ENCODE measurements around the gene ASB6. TPM values are rescaled to one million over a fixed set of nuclear protein-coding genes. Genes with fewer than 3 reads are reported as not detected.

Gene ASB6
- polyA plus RNA-seq, 1 of the 3 experiments (the other 2 are of a cell fraction), result 35.9 TPM

GRCh38 chr9:129639756-129640085, 2.2 kb downstream of the ASB6 start:
- POLR2A ChIA-PET, result interaction anchor here (0.5 to 2.4 kb wide), 9 partner anchors 9 to 88 kb away, joined by 3 to 15 read pairs (median 4); partner anchors contain the start of genes C9orf50 and NTMT1
- CTCF ChIA-PET, result interaction anchor here (1.0 to 7.9 kb wide), 20 partner anchors 9 to 508 kb away, joined by 3 to 81 read pairs (median 6); partner anchors contain the start of genes C9orf50 and NTMT1

More at GRCh38 chr9:129639756-129640085, 2.2 kb downstream of the ASB6 start:
- Histone ChIP-seq H3K27me3 (ENCODE audit: insufficient read depth) (no peaks in the 10 kb centered on the region), H3K4me2 (peak overlapping the region; percentile 98), H4K20me1 (ENCODE audit: insufficient read depth) (peaks cover 33% of the 10 kb centered on the region), H3K79me2 (ENCODE audit: insufficient read depth) (peaks cover 49% of the 10 kb centered on the region), H2AFZ (ENCODE audit: low read depth) (no peak overlapping the region), H3K36me3 (replicated peaks in 1 of 2; ENCODE audit: control insufficient read depth in 1 of 2, insufficient read depth in 2 of 2, low read length in 1 of 2) (peaks cover 14 to 41% of the 10 kb centered on the region in 2 experiments), H3K9me3 (no peaks in the 10 kb centered on the region), H3F3A (replicated peaks; ENCODE audit: insufficient read depth) (peaks cover 19% of the 10 kb centered on the region), H3K4me3 (ENCODE audit: low read depth in 2 of 2, low read length in 1 of 2) (peak overlapping the region; percentile 99 to 100; a peak in 3 of 4 replicates), H3K9me2 (no peaks in the 10 kb centered on the region), H3K9ac (peak overlapping the region; percentile 85; the same call in 1 of the 2 replicates), H3K27ac (ENCODE audit: low read depth in 2 of 2, low read length in 1 of 2) (peak overlapping the region; percentile 54 to 92), H3K4me1 (ENCODE audit: control insufficient read depth in 1 of 2, insufficient read depth in 2 of 2, low read depth in 1 of 2, low read length in 1 of 2) (peaks cover 18 to 31% of the 10 kb centered on the region in 2 experiments)
- TF ChIP-seq RCOR1 (IDR thresholded peaks at IDR 0.05; ENCODE audit: low read length) (no peak), CTCF (IDR thresholded peaks at IDR 0.05) (no peak), SIN3A (IDR thresholded peaks at IDR 0.05; ENCODE audit: borderline replicate concordance, low read depth, low read length) (no peak), REST (IDR thresholded peaks at IDR 0.05; ENCODE audit: low read depth, low read length) (no peak), GATA2 (CRISPR knock-in tag; IDR thresholded peaks at IDR 0.05) (no peak), FOXJ3 (CRISPR knock-in tag; IDR thresholded peaks at IDR 0.05) (no peak), TCF12 (IDR thresholded peaks at IDR 0.05) (no peak), CHD2 (IDR thresholded peaks at IDR 0.05; ENCODE audit: low read length, partially characterized antibody) (no peak)
- DNase-seq, result no peak
- 60% methylated on average over 7 of the region's 12 CpGs for WGBS (ENCODE audit: low lambda C conversion rate)
